Mammary epithelial cell (primary cell): ENCODE data around the gene RPN1.

Experiments
- CTCF ChIP-seq, 2 donors: IDR thresholded peaks in 1 of 2; conservative IDR thresholded peaks in 1 of 2; 2 replicates each; pipeline ENCODE4 v1.5.1; 2011 to 2012; ENCODE audit warnings: inconsistent platforms in 2 of 2, low read length in 2 of 2, mild to moderate bottlenecking in 2 of 2, control low read depth in 1 of 2, low read depth in 1 of 2; ENCODE audit not compliant: insufficient read depth in 1 of 2; ENCODE audit errors: extremely low read depth in 1 of 2
- EZH2 ChIP-seq: IDR thresholded peaks from 2 replicates; pipeline ENCODE4 v1.6.1; 2012; ENCODE audit warnings: low read length, inconsistent platforms, borderline replicate concordance

- TF ChIP-seq CTCF (conservative IDR thresholded peaks at IDR 0.05 in 1 of 2, IDR thresholded peaks at IDR 0.05 in 1 of 2; ENCODE audit: extremely low read depth in 1 of 2, insufficient read depth in 1 of 2, low read depth in 1 of 2, low read length in 2 of 2) (no peak), EZH2 (no peak)
These were observed 26.8 kb downstream of the RPN1 start for GRCh38 chr3:128623762-128624176.
